ENCODE data around the gene TMEM223. TPM values are rescaled to one million over a fixed set of nuclear protein-coding genes. Genes with fewer than 3 reads are reported as not detected.

TMEM223 gene
- total RNA-seq, 1 experiment from 2014 or later: 20.1 TPM

DNA sequence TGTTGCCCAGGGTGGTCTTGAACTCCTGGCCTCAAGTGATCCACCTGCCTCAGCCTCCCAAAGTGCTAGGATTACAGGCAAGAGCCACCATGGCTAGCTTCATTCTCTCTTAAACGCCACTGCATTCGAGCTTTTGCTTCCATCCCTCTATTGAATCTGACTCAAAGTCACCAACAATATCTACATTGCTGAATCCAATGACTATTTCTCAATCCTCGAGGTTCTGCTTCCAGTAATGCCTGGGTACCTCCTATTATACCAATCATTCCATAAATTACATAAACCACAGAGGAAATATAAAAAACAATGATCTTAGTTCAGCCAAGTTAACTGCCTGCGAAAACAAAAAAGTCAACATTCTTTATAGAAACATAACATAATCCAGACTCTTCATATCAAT lies 25.3 kb upstream of the TMEM223 start:
- BruUV-seq (replicated peaks): TSS peak; percentile 31

DNA sequence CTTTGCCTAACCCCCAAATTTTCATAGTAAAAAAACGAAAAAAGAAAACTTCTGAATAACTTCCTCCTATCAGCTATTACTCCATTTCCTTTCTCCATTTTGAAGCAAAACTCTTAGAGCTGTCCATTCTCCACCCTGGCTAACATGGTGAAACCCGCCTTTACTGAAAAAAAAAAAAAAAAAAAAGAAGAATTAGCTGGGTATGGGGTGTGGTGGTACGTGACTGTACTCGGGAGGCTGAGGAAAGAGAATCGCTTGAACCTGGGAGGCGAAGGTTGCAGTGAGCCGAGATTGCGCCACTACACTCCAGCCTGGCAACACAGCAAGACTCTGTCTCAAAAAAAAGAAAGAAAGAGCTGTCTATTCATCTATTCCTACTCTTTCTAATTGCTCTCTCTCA lies 24.8 kb upstream of the TMEM223 start:
- ATAC-seq (no peak), DNase-seq (ENCODE audit: low read depth, low spot score) (no peak)
- no peaks in the 10 kb centered on the region for H3K9me3 ChIP-seq (ENCODE audit: control insufficient read depth, insufficient read depth, low read depth, low read length)
- H3K4me1 ChIP-seq (ENCODE audit: control insufficient read depth, insufficient read depth, low read length): no peaks in the 10 kb centered on the region
- no peak overlapping the region for H3K27ac ChIP-seq (ENCODE audit: low read length)
- no peaks in the 10 kb centered on the region for H3K27me3 ChIP-seq (ENCODE audit: control insufficient read depth, insufficient read depth, low read length)
- ChIA-PET CTCF (no interaction called here), POLR2A (interaction anchor here (0.7 kb wide), 1 partner anchor 16 kb away, joined by 11 read pairs; the partner anchor contains the start of gene TEX54)
- no peak overlapping the region for H3K4me3 ChIP-seq (ENCODE audit: low read depth in 2 of 2, low read length in 2 of 2)
- in situ Hi-C loops (cut with HindIII; ENCODE audit: low pct_unique_long_range_greater_than_20kb, low sequenced_read_pairs): no loop called here
- BruUV-seq (replicated peaks): no TSS peak
- TF ChIP-seq POLR2AphosphoS5 (IDR thresholded peaks at IDR 0.05; ENCODE audit: low read depth, low read length) (no peak), SIN3A (IDR thresholded peaks at IDR 0.05; ENCODE audit: borderline replicate concordance, insufficient read depth, low read depth, low read length) (no peak), TCF7L2 (IDR thresholded peaks at IDR 0.05; ENCODE audit: low read depth, low read length) (no peak)
- TF ChIP-seq, protein P1, sequence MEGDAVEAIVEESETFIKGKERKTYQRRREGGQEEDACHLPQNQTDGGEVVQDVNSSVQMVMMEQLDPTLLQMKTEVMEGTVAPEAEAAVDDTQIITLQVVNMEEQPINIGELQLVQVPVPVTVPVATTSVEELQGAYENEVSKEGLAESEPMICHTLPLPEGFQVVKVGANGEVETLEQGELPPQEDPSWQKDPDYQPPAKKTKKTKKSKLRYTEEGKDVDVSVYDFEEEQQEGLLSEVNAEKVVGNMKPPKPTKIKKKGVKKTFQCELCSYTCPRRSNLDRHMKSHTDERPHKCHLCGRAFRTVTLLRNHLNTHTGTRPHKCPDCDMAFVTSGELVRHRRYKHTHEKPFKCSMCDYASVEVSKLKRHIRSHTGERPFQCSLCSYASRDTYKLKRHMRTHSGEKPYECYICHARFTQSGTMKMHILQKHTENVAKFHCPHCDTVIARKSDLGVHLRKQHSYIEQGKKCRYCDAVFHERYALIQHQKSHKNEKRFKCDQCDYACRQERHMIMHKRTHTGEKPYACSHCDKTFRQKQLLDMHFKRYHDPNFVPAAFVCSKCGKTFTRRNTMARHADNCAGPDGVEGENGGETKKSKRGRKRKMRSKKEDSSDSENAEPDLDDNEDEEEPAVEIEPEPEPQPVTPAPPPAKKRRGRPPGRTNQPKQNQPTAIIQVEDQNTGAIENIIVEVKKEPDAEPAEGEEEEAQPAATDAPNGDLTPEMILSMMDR (IDR thresholded peaks at IDR 0.05): no peak
- TF ChIP-seq, protein P2, sequence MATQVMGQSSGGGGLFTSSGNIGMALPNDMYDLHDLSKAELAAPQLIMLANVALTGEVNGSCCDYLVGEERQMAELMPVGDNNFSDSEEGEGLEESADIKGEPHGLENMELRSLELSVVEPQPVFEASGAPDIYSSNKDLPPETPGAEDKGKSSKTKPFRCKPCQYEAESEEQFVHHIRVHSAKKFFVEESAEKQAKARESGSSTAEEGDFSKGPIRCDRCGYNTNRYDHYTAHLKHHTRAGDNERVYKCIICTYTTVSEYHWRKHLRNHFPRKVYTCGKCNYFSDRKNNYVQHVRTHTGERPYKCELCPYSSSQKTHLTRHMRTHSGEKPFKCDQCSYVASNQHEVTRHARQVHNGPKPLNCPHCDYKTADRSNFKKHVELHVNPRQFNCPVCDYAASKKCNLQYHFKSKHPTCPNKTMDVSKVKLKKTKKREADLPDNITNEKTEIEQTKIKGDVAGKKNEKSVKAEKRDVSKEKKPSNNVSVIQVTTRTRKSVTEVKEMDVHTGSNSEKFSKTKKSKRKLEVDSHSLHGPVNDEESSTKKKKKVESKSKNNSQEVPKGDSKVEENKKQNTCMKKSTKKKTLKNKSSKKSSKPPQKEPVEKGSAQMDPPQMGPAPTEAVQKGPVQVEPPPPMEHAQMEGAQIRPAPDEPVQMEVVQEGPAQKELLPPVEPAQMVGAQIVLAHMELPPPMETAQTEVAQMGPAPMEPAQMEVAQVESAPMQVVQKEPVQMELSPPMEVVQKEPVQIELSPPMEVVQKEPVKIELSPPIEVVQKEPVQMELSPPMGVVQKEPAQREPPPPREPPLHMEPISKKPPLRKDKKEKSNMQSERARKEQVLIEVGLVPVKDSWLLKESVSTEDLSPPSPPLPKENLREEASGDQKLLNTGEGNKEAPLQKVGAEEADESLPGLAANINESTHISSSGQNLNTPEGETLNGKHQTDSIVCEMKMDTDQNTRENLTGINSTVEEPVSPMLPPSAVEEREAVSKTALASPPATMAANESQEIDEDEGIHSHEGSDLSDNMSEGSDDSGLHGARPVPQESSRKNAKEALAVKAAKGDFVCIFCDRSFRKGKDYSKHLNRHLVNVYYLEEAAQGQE (IDR thresholded peaks at IDR 0.05; ENCODE audit: insufficient read depth in 1 of 2, low read depth in 2 of 2, low read length in 1 of 2): no peak
- intact Hi-C loops (cut with micrococcal nuclease; ENCODE audit: unreplicated experiment): no loop called here
- H3K36me3 ChIP-seq (ENCODE audit: control insufficient read depth, insufficient read depth, low read length): no peaks in the 10 kb centered on the region

More for the DNA sequence above, 25.3 kb upstream of the TMEM223 start:
- no peak overlapping the region for H3K27ac ChIP-seq (ENCODE audit: low read length)
- POLR2A ChIA-PET: interaction anchor here (0.7 kb wide), 1 partner anchor 15 kb away, joined by 11 read pairs; the partner anchor contains the start of gene TEX54
- intact Hi-C loops (cut with micrococcal nuclease; ENCODE audit: unreplicated experiment): no loop called here
- in situ Hi-C loops (cut with HindIII; ENCODE audit: low pct_unique_long_range_greater_than_20kb, low sequenced_read_pairs): no loop called here
- no peaks in the 10 kb centered on the region for H3K27me3 ChIP-seq (ENCODE audit: control insufficient read depth, insufficient read depth, low read length)
- no peaks in the 10 kb centered on the region for H3K36me3 ChIP-seq (ENCODE audit: control insufficient read depth, insufficient read depth, low read length)
- CTCF ChIA-PET: no interaction called here
- no peaks in the 10 kb centered on the region for H3K4me1 ChIP-seq (ENCODE audit: control insufficient read depth, insufficient read depth, low read length)
- DNase-seq (ENCODE audit: low read depth, low spot score) (no peak), ATAC-seq (no peak)
- no peak overlapping the region for H3K4me3 ChIP-seq (ENCODE audit: low read depth in 2 of 2, low read length in 2 of 2)
- TF ChIP-seq, protein P2 (IDR thresholded peaks at IDR 0.05; ENCODE audit: insufficient read depth in 1 of 2, low read depth in 2 of 2, low read length in 1 of 2): no peak
- TF ChIP-seq, protein P1 (IDR thresholded peaks at IDR 0.05): no peak
- no peak for TF ChIP-seq SIN3A (IDR thresholded peaks at IDR 0.05; ENCODE audit: borderline replicate concordance, insufficient read depth, low read depth, low read length)
- no peak for TF ChIP-seq POLR2AphosphoS5 (IDR thresholded peaks at IDR 0.05; ENCODE audit: low read depth, low read length)
- TF ChIP-seq TCF7L2 (IDR thresholded peaks at IDR 0.05; ENCODE audit: low read depth, low read length): no peak
- H3K9me3 ChIP-seq (ENCODE audit: control insufficient read depth, insufficient read depth, low read depth, low read length): no peaks in the 10 kb centered on the region

Measured in Panc1 (cell line).